LNCaP clone FGC (cell line): Measurements from ENCODE around the gene OLIG2.

Source experiments
- DNase-seq: peaks from one replicate; pipeline ENCODE4 v3.0.0-alpha.2; 2011; ENCODE audit warnings: low read depth
- H3K4me3 ChIP-seq: 2 replicates; pipeline ENCODE4 v1.5.1; 2011; ENCODE audit warnings: mild to moderate bottlenecking, low read depth, low read length, control low read depth
- TF ChIP-seq, protein P1 (sequence below): IDR thresholded peaks from 2 replicates; pipeline ENCODE4 v1.5.1; 2012; ENCODE audit warnings: mild to moderate bottlenecking; ENCODE audit not compliant: control insufficient read depth, insufficient read depth; ENCODE audit errors: extremely low read depth

Gene OLIG2

DNA sequence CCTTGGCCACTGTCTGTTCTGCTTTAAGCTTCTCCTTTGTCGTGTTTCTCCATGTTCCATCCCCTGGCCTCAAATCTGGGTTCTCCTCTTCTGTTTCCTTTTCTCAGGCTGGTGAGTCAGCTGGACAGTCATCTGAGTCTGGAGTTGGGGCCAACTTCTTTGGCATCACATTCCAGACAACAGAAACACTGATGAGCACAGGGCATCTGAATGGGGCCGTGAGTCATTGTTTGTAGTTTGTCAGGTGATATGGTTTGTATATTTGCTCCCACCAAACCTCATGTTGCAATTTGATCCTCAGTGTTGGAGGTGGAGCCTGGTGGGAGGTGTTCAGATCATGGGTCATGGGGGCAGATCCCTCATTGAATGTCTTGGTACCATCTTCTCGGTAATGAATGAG, 14.3 kb upstream of the OLIG2 start:
- H3K4me3 ChIP-seq: no peak overlapping the region
- TF ChIP-seq, protein P1, sequence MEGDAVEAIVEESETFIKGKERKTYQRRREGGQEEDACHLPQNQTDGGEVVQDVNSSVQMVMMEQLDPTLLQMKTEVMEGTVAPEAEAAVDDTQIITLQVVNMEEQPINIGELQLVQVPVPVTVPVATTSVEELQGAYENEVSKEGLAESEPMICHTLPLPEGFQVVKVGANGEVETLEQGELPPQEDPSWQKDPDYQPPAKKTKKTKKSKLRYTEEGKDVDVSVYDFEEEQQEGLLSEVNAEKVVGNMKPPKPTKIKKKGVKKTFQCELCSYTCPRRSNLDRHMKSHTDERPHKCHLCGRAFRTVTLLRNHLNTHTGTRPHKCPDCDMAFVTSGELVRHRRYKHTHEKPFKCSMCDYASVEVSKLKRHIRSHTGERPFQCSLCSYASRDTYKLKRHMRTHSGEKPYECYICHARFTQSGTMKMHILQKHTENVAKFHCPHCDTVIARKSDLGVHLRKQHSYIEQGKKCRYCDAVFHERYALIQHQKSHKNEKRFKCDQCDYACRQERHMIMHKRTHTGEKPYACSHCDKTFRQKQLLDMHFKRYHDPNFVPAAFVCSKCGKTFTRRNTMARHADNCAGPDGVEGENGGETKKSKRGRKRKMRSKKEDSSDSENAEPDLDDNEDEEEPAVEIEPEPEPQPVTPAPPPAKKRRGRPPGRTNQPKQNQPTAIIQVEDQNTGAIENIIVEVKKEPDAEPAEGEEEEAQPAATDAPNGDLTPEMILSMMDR: no peak
- DNase-seq: no peak

DNA sequence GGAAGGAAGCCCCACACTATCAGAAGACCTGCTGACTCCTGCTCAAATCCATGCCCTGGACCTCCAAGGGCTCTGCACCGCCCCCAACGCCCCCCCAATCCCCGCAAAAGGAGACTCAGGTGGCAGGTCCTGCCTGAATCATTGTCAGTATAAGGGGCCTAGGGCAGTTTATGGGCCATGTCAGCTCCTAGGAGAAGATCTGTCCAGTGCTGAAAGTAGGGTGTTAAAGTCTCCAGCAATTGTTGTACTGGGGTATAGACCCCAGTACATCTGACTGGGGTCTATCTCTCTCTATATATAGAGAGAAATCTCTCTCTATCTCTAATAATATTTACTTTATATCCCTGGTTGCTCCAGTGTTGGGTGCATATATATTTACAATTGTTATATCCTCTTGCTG, 12.1 kb upstream of the OLIG2 start:
- no peak overlapping the region for H3K4me3 ChIP-seq
- DNase-seq: no peak
- TF ChIP-seq, protein P1: no peak

DNA sequence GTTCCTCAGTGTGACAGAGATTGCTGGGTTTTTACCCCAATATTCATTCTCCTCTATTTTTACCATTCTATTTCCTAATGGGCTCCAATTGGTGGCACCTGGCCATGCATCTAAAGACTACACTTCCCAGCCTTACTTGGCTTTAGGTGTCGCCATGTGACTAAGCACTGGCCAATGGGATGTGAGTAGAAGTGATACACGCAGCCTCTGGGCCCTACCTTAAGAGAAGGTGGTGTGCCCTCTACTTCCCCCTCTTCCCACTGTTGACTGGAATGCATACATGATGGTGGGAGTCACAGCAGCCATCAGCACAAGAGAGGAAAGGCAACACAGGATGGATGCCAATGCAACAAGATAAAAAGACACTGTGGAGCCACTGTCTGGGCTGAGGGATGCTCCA, 11.4 kb upstream of the OLIG2 start:
- TF ChIP-seq, protein P1: no peak
- no peak for DNase-seq
- no peak overlapping the region for H3K4me3 ChIP-seq

DNA sequence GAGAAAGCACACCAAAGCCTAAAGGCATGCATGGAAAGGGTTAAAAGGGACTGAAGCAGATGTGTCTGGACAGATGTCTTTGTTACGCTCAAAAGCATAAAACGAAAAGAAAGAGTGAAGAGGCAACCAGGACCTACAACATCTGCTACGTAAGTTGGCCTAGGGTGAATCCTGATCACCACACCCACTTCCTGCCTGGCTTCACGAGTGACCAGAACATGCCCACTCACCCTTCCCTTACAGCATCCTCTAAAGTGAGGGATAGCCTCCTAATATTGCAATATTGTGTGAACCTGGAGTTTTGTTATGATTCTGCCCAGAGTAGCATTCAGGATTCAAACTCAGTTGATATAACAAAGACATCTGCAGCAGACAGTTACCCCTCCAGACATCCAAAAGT, 10.6 kb upstream of the OLIG2 start:
- TF ChIP-seq, protein P1: no peak
- DNase-seq: no peak
- H3K4me3 ChIP-seq: no peak overlapping the region

DNA sequence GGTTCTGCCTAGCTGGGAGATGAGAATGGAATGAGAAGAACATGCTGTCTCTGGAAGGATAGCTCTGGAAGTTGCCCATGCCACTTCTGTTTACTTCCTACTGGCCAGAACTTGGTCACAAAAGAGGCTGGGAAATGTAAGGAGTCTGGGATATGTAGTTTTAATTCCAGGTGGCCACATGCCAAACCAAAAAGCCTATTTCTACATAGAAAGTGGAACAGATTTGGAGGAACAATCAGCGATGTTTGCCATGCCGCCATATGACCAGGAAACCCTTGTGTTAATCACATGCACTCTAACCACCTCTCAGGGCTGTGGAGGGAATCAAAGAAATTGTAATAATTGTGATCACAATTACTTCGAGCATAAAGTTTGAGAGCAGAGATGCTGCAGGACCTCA, 10.0 kb upstream of the OLIG2 start:
- TF ChIP-seq, protein P1: no peak
- H3K4me3 ChIP-seq: no peak overlapping the region
- DNase-seq: no peak

DNA sequence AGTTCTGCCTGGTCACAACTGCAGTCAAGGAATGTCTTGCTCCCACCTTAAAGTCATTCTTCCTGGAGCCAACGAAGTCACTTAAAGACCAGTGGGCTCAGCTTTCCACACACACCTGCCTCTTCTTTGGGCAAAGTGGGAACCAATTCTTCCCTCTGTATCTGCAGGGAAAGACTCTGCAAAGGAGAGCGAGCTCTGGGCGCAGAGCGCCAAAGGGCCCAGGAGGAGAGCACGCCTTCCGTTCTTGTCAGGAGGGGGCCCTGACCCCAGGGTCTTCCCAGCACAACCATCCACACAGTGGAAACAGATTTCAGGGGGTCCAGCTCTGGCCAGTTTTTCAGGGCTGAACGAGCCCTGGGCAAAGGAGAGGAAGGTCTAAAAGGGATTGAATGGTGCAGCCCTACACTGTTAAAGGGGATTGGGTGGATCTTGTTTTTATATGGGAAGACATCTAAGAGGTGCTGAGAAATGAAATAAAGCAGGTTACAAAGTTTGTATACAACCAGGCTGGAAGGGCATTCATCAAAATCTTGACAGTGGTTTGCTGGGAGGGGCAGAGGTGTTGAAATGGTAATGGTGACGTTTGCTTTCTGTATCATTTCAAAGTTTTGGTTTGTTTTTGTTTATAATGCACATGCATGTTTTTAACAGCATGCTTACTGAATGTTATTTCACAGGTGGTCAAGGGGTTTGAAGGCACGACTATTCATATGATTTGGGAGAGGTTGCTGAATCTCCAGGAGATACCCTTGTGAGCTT, 6.8 kb upstream of the OLIG2 start:
- no peak for DNase-seq
- H3K4me3 ChIP-seq: no peak overlapping the region
- TF ChIP-seq, protein P1: no peak

DNA sequence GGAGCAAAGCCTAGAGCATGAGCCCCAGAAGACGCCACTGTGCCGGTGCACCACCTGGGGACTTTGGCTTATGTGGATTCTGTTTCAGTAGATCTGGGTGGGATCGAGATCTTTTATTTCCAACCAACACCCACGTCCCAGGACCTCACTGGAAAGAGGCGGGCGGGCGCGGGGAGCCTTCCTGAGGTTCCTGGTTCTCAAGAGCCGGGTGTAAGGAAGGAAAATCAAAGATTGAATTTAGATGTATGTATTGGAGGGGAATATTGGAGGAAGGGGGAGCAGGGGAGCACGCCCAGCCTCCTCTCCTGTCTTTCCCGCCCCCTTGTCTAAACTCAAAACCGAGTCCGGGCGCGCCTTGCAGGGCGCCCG, 6.2 kb upstream of the OLIG2 start:
- DNase-seq: no peak
- TF ChIP-seq, protein P1: no peak
- H3K4me3 ChIP-seq: no peak overlapping the region
